Mammary epithelial cell (primary cell): ENCODE measurements around the gene PCSK6.

Experiments used
- CTCF ChIP-seq, 2 donors: IDR thresholded peaks in 1 of 2; conservative IDR thresholded peaks in 1 of 2; 2 replicates each; pipeline ENCODE4 v1.5.1; 2011 to 2012; ENCODE audit warnings: inconsistent platforms in 2 of 2, low read length in 2 of 2, mild to moderate bottlenecking in 2 of 2, control low read depth in 1 of 2, low read depth in 1 of 2; ENCODE audit not compliant: insufficient read depth in 1 of 2; ENCODE audit errors: extremely low read depth in 1 of 2
- EZH2 ChIP-seq: IDR thresholded peaks from 2 replicates; pipeline ENCODE4 v1.6.1; 2012; ENCODE audit warnings: low read length, inconsistent platforms, borderline replicate concordance

GRCh38 chr15:101269479-101270223, 219.9 kb downstream of the PCSK6 start:
- peak; percentile 41 to 47 for TF ChIP-seq CTCF (conservative IDR thresholded peaks at IDR 0.05 in 1 of 2, IDR thresholded peaks at IDR 0.05 in 1 of 2; ENCODE audit: extremely low read depth in 1 of 2, insufficient read depth in 1 of 2, low read depth in 1 of 2, low read length in 2 of 2)
- TF ChIP-seq EZH2 = no peak
